ENCODE data around the gene LEP. TPM values are rescaled to one million over a fixed set of nuclear protein-coding genes. Genes with fewer than 3 reads are reported as not detected.
"Not testable (repeated sequence)": the region's sequence is repeated elsewhere in the genome, so short reads cannot be mapped to it uniquely, and the experiment has no call there.

The LEP gene
- total and polyA plus RNA-seq, 12 donors, result under 0.01 to 0.98 (median 0.34) TPM; not detected in 3

GRCh38 chr7:128274884-128275603, 34.0 kb downstream of the LEP start:
- Histone ChIP-seq H3K4me1 (replicated peaks in 1 of 2) (peaks cover 0 to 9% of the 10 kb centered on the region in 2 donors), H3K27ac (no peak overlapping the region), H3K36me3 (replicated peaks in 1 of 2) (no peaks in the 10 kb centered on the region), H3K9me3 (replicated peaks in 1 of 3) (no peaks in the 10 kb centered on the region), H3K4me3 (no peak overlapping the region), H3K27me3 (peaks cover 15% of the 10 kb centered on the region)
- 38 to 58% (median 48%) methylated on average over 3 of the region's 3 CpGs for WGBS, 4 donors
- TF ChIP-seq POLR2A (IDR thresholded peaks at IDR 0.05) (no peak), CTCF (IDR thresholded peaks at IDR 0.05) (no peak)
- intact Hi-C loops (cut with DNase I), result no loop called here
- DNase-seq, result no peak

GRCh38 chr7:128275681-128276080, 34.6 kb downstream of the LEP start:
- intact Hi-C loops (cut with DNase I), result no loop called here
- no peak overlapping the region for H3K4me3 ChIP-seq
- 76 to 89% (median 80%) methylated on average over 4 of the region's 4 CpGs for WGBS, 4 donors
- no peaks in the 10 kb centered on the region for H3K36me3 ChIP-seq (replicated peaks in 1 of 2)
- H3K9me3 ChIP-seq (replicated peaks in 1 of 3), result no peaks in the 10 kb centered on the region
- TF ChIP-seq CTCF (IDR thresholded peaks at IDR 0.05), result no peak
- no peak for TF ChIP-seq POLR2A (IDR thresholded peaks at IDR 0.05)
- peaks cover 0 to 9% of the 10 kb centered on the region in 2 donors for H3K4me1 ChIP-seq (replicated peaks in 1 of 2)
- no peak overlapping the region for H3K27ac ChIP-seq
- peaks cover 12% of the 10 kb centered on the region for H3K27me3 ChIP-seq
- no peak for DNase-seq

GRCh38 chr7:128278366-128278765, 37.3 kb downstream of the LEP start:
- Histone ChIP-seq H3K9me3 (replicated peaks in 1 of 3) (no peaks in the 10 kb centered on the region), H3K27ac (no peak overlapping the region), H3K4me1 (replicated peaks in 1 of 2) (no peaks in the 10 kb centered on the region), H3K4me3 (no peak overlapping the region), H3K27me3 (no peaks in the 10 kb centered on the region), H3K36me3 (replicated peaks in 1 of 2) (no peaks in the 10 kb centered on the region)
- 82 to 89% (median 86%) methylated on average over 1 of the region's 1 CpG for WGBS, 4 donors
- intact Hi-C loops (cut with DNase I), result no loop called here
- no peak for DNase-seq
- TF ChIP-seq CTCF (IDR thresholded peaks at IDR 0.05) (no peak), POLR2A (IDR thresholded peaks at IDR 0.05) (no peak)

GRCh38 chr7:128279124-128279713, 38.1 kb downstream of the LEP start:
- Histone ChIP-seq H3K27ac (no peak overlapping the region), H3K4me3 (no peak overlapping the region), H3K36me3 (replicated peaks in 1 of 2) (no peaks in the 10 kb centered on the region), H3K4me1 (replicated peaks in 1 of 2) (no peaks in the 10 kb centered on the region), H3K9me3 (replicated peaks in 1 of 3) (no peaks in the 10 kb centered on the region), H3K27me3 (no peaks in the 10 kb centered on the region)
- WGBS, 4 donors, result 79 to 93% (median 85%) methylated on average over 6 of the region's 6 CpGs
- intact Hi-C loops (cut with DNase I), result no loop called here
- TF ChIP-seq POLR2A (IDR thresholded peaks at IDR 0.05) (no peak), CTCF (IDR thresholded peaks at IDR 0.05) (no peak)
- DNase-seq, result no peak

- H3K9me3 ChIP-seq (replicated peaks in 1 of 3); H3K4me1 ChIP-seq (replicated peaks in 1 of 2); DNase-seq; H3K27ac ChIP-seq; H3K27me3 ChIP-seq; H3K4me3 ChIP-seq; intact Hi-C loops (cut with DNase I); H3K36me3 ChIP-seq (replicated peaks in 1 of 2): not testable (repeated sequence)
- WGBS, 4 donors, result 79 to 90% (median 84%) methylated on average over 1 of the region's 1 CpG
Measured at GRCh38 chr7:128280451-128280850, 39.4 kb downstream of the LEP start.

All from adrenal gland (tissue), 12 donors.